H1 (cell line): ENCODE results near the gene SRP9. TPM values are rescaled to one million over a fixed set of nuclear protein-coding genes. Genes with fewer than 3 reads are reported as not detected.

Experiments
- CTCF ChIA-PET: fragments of 300-600 bp; sonication (Branson Sonifier 250); formaldehyde crosslinking; loops from one replicate; lab custom pipeline; 2021; ENCODE audit not compliant: partially characterized antibody; lab: Charles Lee
- POLR2A ChIA-PET: fragments of 300-600 bp; sonication (Branson Sonifier 250); formaldehyde crosslinking; loops from one replicate; lab custom pipeline; 2021; ENCODE audit warnings: inconsistent platforms; ENCODE audit not compliant: partially characterized antibody; lab: Charles Lee
- DNase-seq, 2 experiments: peaks; one replicate each; pipeline versions ENCODE4 v3.0.0 to v3.0.0-alpha.2; 2010 to 2022; ENCODE audit warnings: low spot score in 2 of 2, low read depth in 1 of 2, mixed read lengths in 1 of 2
- FAIRE-seq: peaks from 2 replicates; lab custom pipeline; 2011; peaks lifted over from hg19 to GRCh38; lab: Jason Lieb, UNC
- H2AFZ ChIP-seq: 2 replicates; pipeline ENCODE4 v1.8.1; 2012; ENCODE audit warnings: low read length, inconsistent platforms
- H2AK5ac ChIP-seq: 2 replicates; pipeline ENCODE4 v1.6.1; 2013; ENCODE audit warnings: low read depth, low read length
- H2BK120ac ChIP-seq: replicated peaks from 2 replicates; pipeline ENCODE3; 2013; ENCODE audit warnings: low read depth, low read length, inconsistent platforms
- H2BK12ac ChIP-seq: 2 replicates; pipeline ENCODE4 v1.6.1; 2013; ENCODE audit warnings: low read depth, low read length
- H2BK15ac ChIP-seq: 2 replicates; pipeline ENCODE4 v1.6.1; 2013; ENCODE audit warnings: low read length
- H2BK20ac ChIP-seq: 2 replicates; pipeline ENCODE4 v1.6.1; 2013; ENCODE audit warnings: low read length
- H2BK5ac ChIP-seq: 2 replicates; pipeline ENCODE4 v1.6.1; 2013; ENCODE audit warnings: low read depth, low read length
- H3K14ac ChIP-seq: 2 replicates; pipeline ENCODE4 v1.6.1; 2013; ENCODE audit warnings: inconsistent platforms; ENCODE audit not compliant: insufficient read length
- H3K18ac ChIP-seq: 2 replicates; pipeline ENCODE4 v1.6.1; 2013; ENCODE audit warnings: low read length; ENCODE audit errors: extremely low read depth
- H3K23ac ChIP-seq: 2 replicates; pipeline ENCODE4 v1.6.1; 2013; ENCODE audit warnings: inconsistent platforms; ENCODE audit not compliant: insufficient read length
- H3K23me2 ChIP-seq: 2 replicates; pipeline ENCODE4 v1.6.1; 2013; ENCODE audit warnings: low read depth, low read length
- H3K27ac ChIP-seq: 2 replicates; pipeline ENCODE4 v1.6.1; 2011; ENCODE audit warnings: low read depth, low read length, inconsistent platforms
- H3K27me3 ChIP-seq, 4 experiments: replicated peaks in 1 of 4; 1 replicate in 1 of 4; 2 replicates in 3 of 4; pipeline versions ENCODE4 v1.6.1 to v1.8.1; 2011 to 2013; ENCODE audit warnings: low read length in 3 of 4, mild to moderate bottlenecking in 3 of 4, inconsistent platforms in 2 of 4, mixed read lengths in 2 of 4, moderate library complexity in 1 of 4; ENCODE audit not compliant: control insufficient read depth in 3 of 4, insufficient read depth in 3 of 4; ENCODE audit errors: extremely low read depth in 1 of 4
- H3K36me3 ChIP-seq, 4 experiments: 2 replicates each; pipeline versions ENCODE4 v1.6.1 to v1.8.1; 2011 to 2013; ENCODE audit warnings: mild to moderate bottlenecking in 4 of 4, low read length in 3 of 4, moderate library complexity in 2 of 4, control low read depth in 1 of 4, inconsistent platforms in 1 of 4; ENCODE audit not compliant: insufficient read depth in 4 of 4, control insufficient read depth in 2 of 4
- H3K4ac ChIP-seq: replicated peaks from 2 replicates; pipeline ENCODE3; 2013; ENCODE audit warnings: low read length, low read depth, mixed read lengths, inconsistent platforms; ENCODE audit not compliant: insufficient read length
- H3K4me1 ChIP-seq, 4 experiments: replicated peaks in 1 of 4; 1 replicate in 1 of 4; 2 replicates in 3 of 4; pipeline versions ENCODE4 v1.6.1 to v1.8.1; 2011 to 2013; ENCODE audit warnings: low read length in 3 of 4, inconsistent platforms in 2 of 4, mixed read lengths in 1 of 4; ENCODE audit not compliant: insufficient read depth in 4 of 4, control insufficient read depth in 3 of 4
- H3K4me2 ChIP-seq, 2 experiments: 2 replicates each; pipeline versions ENCODE4 v1.6.1 to v1.8.1; 2011 to 2013; ENCODE audit warnings: low read depth in 2 of 2, low read length in 2 of 2, control low read depth in 1 of 2, inconsistent platforms in 1 of 2, mild to moderate bottlenecking in 1 of 2; ENCODE audit not compliant: insufficient read depth in 1 of 2
- H3K4me3 ChIP-seq, 4 experiments: fragments of 200-600, 300-600 bp in 1 of 4; sonication (generic), shearing (Covaris generic), sonication (Bioruptor Twin) in 1 of 4; 2 replicates each; pipeline versions ENCODE4 v1.5.1 to v1.8.1; 2011 to 2016; ENCODE audit warnings: low read length in 4 of 4, low read depth in 3 of 4, control low read depth in 2 of 4, inconsistent platforms in 2 of 4, mild to moderate bottlenecking in 2 of 4, mixed read lengths in 1 of 4, moderate library complexity in 1 of 4; ENCODE audit not compliant: insufficient read depth in 2 of 4; ENCODE audit errors: extremely low read depth in 1 of 4
- H3K56ac ChIP-seq: replicated peaks from 2 replicates; pipeline ENCODE3; 2013; ENCODE audit warnings: low read depth, mild to moderate bottlenecking, mixed read lengths, low read length, inconsistent platforms; ENCODE audit not compliant: insufficient read length
- H3K79me1 ChIP-seq: 2 replicates; pipeline ENCODE4 v1.6.1; 2013; ENCODE audit warnings: low read depth, low read length, control low read depth
- H3K79me2 ChIP-seq, 2 experiments: 2 replicates each; pipeline versions ENCODE4 v1.6.1 to v1.8.1; 2012 to 2013; ENCODE audit warnings: low read length in 2 of 2, mild to moderate bottlenecking in 2 of 2, inconsistent platforms in 1 of 2; ENCODE audit not compliant: insufficient read depth in 2 of 2, control insufficient read depth in 1 of 2
- H3K9ac ChIP-seq, 4 experiments: replicated peaks in 1 of 4; 1 replicate in 1 of 4; 2 replicates in 3 of 4; pipeline versions ENCODE4 v1.6.1 to v1.8.1; 2011 to 2013; ENCODE audit warnings: low read depth in 3 of 4, low read length in 3 of 4, control low read depth in 2 of 4, mild to moderate bottlenecking in 2 of 4, moderate library complexity in 2 of 4, inconsistent platforms in 1 of 4; ENCODE audit errors: extremely low read depth in 1 of 4
- H3K9me3 ChIP-seq, 2 experiments: 2 replicates each; pipeline versions ENCODE4 v1.6.1 to v1.8.1; 2012 to 2013; ENCODE audit warnings: mild to moderate bottlenecking in 2 of 2, moderate library complexity in 2 of 2, control low read depth in 1 of 2, inconsistent platforms in 1 of 2, low read depth in 1 of 2, low read length in 1 of 2, mixed read lengths in 1 of 2; ENCODE audit not compliant: insufficient read depth in 2 of 2
- H4K20me1 ChIP-seq, 2 experiments: replicated peaks in 1 of 2; 2 replicates each; pipeline versions ENCODE3 to v1.8.1; 2011 to 2013; ENCODE audit warnings: inconsistent platforms in 2 of 2, low read length in 2 of 2, mild to moderate bottlenecking in 1 of 2; ENCODE audit not compliant: insufficient read depth in 2 of 2, control insufficient read depth in 1 of 2
- H4K5ac ChIP-seq: 2 replicates; pipeline ENCODE4 v1.6.1; 2013; ENCODE audit warnings: low read length, low read depth, mixed read lengths, inconsistent platforms; ENCODE audit not compliant: insufficient read length
- H4K8ac ChIP-seq: 2 replicates; pipeline ENCODE4 v1.8.0; 2013; ENCODE audit warnings: mild to moderate bottlenecking, moderate library complexity, low read length, inconsistent platforms; ENCODE audit not compliant: insufficient read depth; ENCODE audit errors: extremely low read depth
- H4K91ac ChIP-seq: replicated peaks from 2 replicates; pipeline ENCODE3; 2013; ENCODE audit warnings: low read length, mixed read lengths, inconsistent platforms; ENCODE audit not compliant: insufficient read length
- CBX5 ChIP-seq: fragments of 300-800, 300-1000 bp; sonication (generic); IDR thresholded peaks from 2 replicates; pipeline ENCODE4 v1.7.1; 2016; ENCODE audit warnings: antibody characterized with exemption, low read length, low read depth
- CREB1 ChIP-seq: IDR thresholded peaks from 2 replicates; pipeline ENCODE4 v1.6.1; 2012; ENCODE audit warnings: inconsistent platforms
- E2F6 ChIP-seq: IDR thresholded peaks from 2 replicates; pipeline ENCODE4 v1.6.1; 2012; ENCODE audit warnings: inconsistent platforms
- GABPA ChIP-seq: IDR thresholded peaks from 2 replicates; pipeline ENCODE4 v1.6.1; 2011; ENCODE audit warnings: mild to moderate bottlenecking, low read length, moderate library complexity, borderline replicate concordance; ENCODE audit not compliant: insufficient read depth
- HDAC2 ChIP-seq, 2 experiments: fragments of 300-600 bp in 1 of 2; sonication (generic) in 1 of 2; IDR thresholded peaks; 2 replicates each; pipeline ENCODE4 v1.6.1; 2011 to 2012; ENCODE audit warnings: low read depth in 2 of 2, low read length in 2 of 2, mild to moderate bottlenecking in 2 of 2, moderate library complexity in 2 of 2, borderline replicate concordance in 1 of 2, inconsistent platforms in 1 of 2
- HDAC6 ChIP-seq: IDR thresholded peaks from one replicate; pipeline ENCODE4 v1.7.1; 2012; ENCODE audit warnings: low read depth, mild to moderate bottlenecking, inconsistent platforms, low read length, moderate library complexity
- SIX5 ChIP-seq: IDR thresholded peaks from 2 replicates; pipeline ENCODE4 v1.6.1; 2011; ENCODE audit warnings: mild to moderate bottlenecking, low read depth, low read length
- WGBS, 2 experiments: shearing (Covaris generic) in 1 of 2; methylation state at CpG; one replicate each; pipeline versions ENCODE4 v1.1.6 to v1.1.7; 2013 to 2015; ENCODE audit warnings: low lambda C conversion rate in 2 of 2, mixed read lengths in 2 of 2, inconsistent platforms in 1 of 2, low coverage in 1 of 2, missing lambda C conversion rate in 1 of 2; ENCODE audit not compliant: insufficient replicate concordance in 2 of 2, insufficient coverage in 1 of 2, insufficient read length in 1 of 2; ENCODE audit errors: extremely low coverage in 1 of 2, missing lambda C conversion rate in 1 of 2; 5-methylcytosine and 5-hydroxymethylcytosine counted together
- polyA plus RNA-seq, 7 experiments: library from polyadenylated mRNA; depleted of rRNA in 3 of 7; stranded (reverse) in 5 of 7; unstranded in 2 of 7; fragments of >200 nt in 5 of 7; fragments of 200-250 nt in 2 of 7; gene quantifications; 1 replicate in 5 of 7; 2 replicates in 1 of 7; 4 replicates in 1 of 7; pipeline versions ENCODE4 v1.2.1 to v1.2.3, GENCODE V29; 2011 to 2013; ENCODE audit warnings: missing spikeins in 2 of 7, mixed read lengths in 2 of 7
- total RNA-seq: library from RNA; stranded (reverse); fragmentation: NEBNext Ultra II Directional; extraction: Animal tissue kit (Norgen Biotek cat#: 25700); gene quantifications from 2 replicates; pipeline ENCODE4 v1.2.1, GENCODE V29; 2021

SRP9 gene
- total and polyA plus RNA-seq, 2 of the 8 experiments (the other 6 are each of a cell fraction or from before 2014, with no cell fraction given): 446 to 572 TPM

GRCh38 chr1:225825078-225825477 is 47.5 kb downstream of the SRP9 start:
- Histone ChIP-seq H3K79me2 (peaks cover 0 to 4% of the 10 kb centered on the region in 2 experiments; a peak in 1 of 4 replicates), H3K79me1 (peaks cover 9% of the 10 kb centered on the region; the same call in 1 of the 2 replicates), H3K27me3 (no peaks in the 10 kb centered on the region), H2BK5ac (no peak overlapping the region), H4K8ac (no peak overlapping the region), H2BK120ac (no peak overlapping the region), H3K23me2 (no peaks in the 10 kb centered on the region), H2AFZ (no peak overlapping the region), H2BK15ac (no peak overlapping the region), H3K56ac (no peak overlapping the region), H3K14ac (no peak overlapping the region), H3K4me1 (peaks cover 6 to 17% (median 11%) of the 10 kb centered on the region in 4 experiments; a peak in 6 of 7 replicates), H3K36me3 (peaks cover 0 to 7% (median 0%) of the 10 kb centered on the region in 4 experiments; a peak in 2 of 8 replicates), H2BK12ac (no peak overlapping the region), H2BK20ac (no peak overlapping the region), H3K4me3 (no peak overlapping the region), H3K4ac (no peak overlapping the region), H3K18ac (no peak overlapping the region), H4K91ac (no peak overlapping the region), H4K20me1 (peaks cover 2 to 9% of the 10 kb centered on the region in 2 experiments), H3K9ac (no peak overlapping the region), H3K27ac (no peak overlapping the region), H3K23ac (no peak overlapping the region), H4K5ac (no peak overlapping the region), H3K4me2 (0 out of 4 replicates have a peak overlapping the region, but pooled peaks of 1 of the 2 experiments have one; percentile 29), H2AK5ac (no peak overlapping the region), H3K9me3 (no peaks in the 10 kb centered on the region)
- ChIA-PET POLR2A (interaction anchor here (1.0 to 3.3 kb wide), 9 partner anchors 9 to 237 kb away, joined by 3 to 15 read pairs (median 4); partner anchors contain the start of gene EPHX1), CTCF (interaction anchor here (0.6 to 4.7 kb wide), 16 partner anchors 9 to 350 kb away, joined by 3 to 46 read pairs (median 4); partner anchors contain the start of genes EPHX1 and SRP9)
- WGBS, 2 experiments: 84% methylated on average over 6 of the region's 6 CpGs; no CpG with 5 or more reads in 1 of the 2 experiments
- TF ChIP-seq HDAC2 (IDR thresholded peaks at IDR 0.05; ENCODE audit: borderline replicate concordance in 1 of 2, low read depth in 2 of 2, low read length in 2 of 2) (no peak), E2F6 (no peak), SIX5 (no peak), GABPA (no peak), CBX5 (no peak), CREB1 (no peak), HDAC6 (no peak)
- no peak for DNase-seq
- FAIRE-seq: no peak
